HG03469 (cell line): ENCODE data around the gene KLHL12.
"Not testable (repeated sequence)": the region's sequence is repeated elsewhere in the genome, so short reads cannot be mapped to it uniquely, and the experiment has no call there.

Experiments used
- ATAC-seq: cut with Tn5 transposase; IDR thresholded peaks from one replicate; pipeline ENCODE4 v1.9.1; 2021; ENCODE audit warnings: mild to moderate bottlenecking, moderate library complexity, moderate number of reproducible peaks; ENCODE audit not compliant: unreplicated experiment

KLHL12 gene

DNA sequence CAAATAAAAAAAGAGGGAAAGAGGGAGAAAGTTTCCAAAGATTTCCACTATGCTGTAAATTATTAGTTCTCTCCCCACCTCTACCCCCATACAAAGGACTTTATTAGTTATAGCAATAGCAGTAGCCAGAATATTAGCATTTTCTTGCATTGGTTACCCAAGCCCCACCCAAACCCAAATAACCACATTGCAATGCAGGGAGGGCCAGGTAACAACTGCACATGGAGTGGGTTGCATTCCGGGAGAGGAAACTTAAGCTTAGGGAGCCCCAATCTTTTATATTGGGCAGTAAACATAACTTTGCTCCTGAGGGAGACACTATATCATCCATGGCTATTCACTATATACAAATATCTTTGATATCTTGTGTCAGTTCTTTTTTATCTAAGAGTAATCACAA, 25.1 kb upstream of the KLHL12 start:
- ATAC-seq = no peak

- no peak for ATAC-seq
Observed at GRCh38 chr1:202951437-202951836, 24.4 kb upstream of the KLHL12 start.

DNA sequence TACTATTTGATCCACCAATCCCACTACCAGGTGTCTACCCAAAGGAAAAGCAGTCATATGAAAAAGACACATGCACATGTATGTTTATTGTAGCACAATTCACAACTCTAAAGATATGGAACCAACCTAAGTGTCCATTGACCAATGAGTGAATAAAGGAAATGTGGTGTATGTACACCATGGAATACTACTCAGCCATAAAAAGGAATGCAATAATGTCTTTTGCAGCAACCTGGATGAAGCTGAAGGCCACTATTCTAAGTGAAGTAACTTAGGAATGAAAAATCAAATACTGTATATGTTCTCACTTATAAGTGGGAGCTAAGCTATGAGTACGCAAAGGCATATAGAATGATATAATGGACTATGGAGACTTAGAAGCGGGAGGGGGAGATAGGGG, 18.4 kb upstream of the KLHL12 start:
- no peak for ATAC-seq

GRCh38 chr1:202944438-202944921, 17.4 kb upstream of the KLHL12 start:
- no peak for ATAC-seq

DNA sequence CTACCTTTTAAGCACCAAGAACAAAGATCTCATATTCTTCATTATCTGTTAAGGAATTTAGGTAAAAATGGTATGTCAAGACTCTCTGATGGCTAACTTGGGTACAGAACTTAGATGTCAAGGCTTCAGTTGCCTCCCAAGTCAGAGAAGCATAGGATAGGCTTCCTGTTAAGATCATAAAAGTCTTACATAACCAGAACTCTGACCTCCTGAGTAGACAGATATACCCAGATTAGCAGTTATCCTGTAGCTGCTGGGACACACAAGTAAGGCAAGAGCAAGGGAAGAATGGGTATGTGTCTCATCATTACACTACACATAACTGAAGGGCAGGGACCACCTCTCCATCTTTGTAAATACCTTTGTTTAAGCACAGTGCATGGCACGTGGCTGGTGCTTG, 15.4 kb upstream of the KLHL12 start:
- ATAC-seq = no peak

DNA sequence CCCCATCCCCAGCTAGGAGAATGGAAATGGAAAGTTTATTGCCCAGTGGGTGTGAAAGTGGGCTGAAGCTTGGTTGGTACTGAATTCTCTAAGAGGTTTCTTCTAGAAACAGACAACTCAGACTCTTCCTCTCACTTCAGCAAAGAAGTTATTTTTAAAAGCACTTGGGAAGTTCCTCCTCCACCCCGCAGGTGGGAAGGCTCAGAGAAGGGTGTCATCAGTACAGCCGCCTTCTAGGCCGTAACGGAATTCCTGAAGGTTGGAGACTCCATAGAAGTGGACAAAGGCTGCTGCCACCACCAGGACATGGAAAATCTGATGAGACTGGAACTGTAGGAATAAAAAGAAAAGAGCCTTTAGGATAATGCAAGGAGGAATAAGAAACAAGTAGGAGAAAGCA, 14.3 kb upstream of the KLHL12 start:
- no peak for ATAC-seq

GRCh38 chr1:202940561-202940960, 13.5 kb upstream of the KLHL12 start:
- ATAC-seq = no peak

DNA sequence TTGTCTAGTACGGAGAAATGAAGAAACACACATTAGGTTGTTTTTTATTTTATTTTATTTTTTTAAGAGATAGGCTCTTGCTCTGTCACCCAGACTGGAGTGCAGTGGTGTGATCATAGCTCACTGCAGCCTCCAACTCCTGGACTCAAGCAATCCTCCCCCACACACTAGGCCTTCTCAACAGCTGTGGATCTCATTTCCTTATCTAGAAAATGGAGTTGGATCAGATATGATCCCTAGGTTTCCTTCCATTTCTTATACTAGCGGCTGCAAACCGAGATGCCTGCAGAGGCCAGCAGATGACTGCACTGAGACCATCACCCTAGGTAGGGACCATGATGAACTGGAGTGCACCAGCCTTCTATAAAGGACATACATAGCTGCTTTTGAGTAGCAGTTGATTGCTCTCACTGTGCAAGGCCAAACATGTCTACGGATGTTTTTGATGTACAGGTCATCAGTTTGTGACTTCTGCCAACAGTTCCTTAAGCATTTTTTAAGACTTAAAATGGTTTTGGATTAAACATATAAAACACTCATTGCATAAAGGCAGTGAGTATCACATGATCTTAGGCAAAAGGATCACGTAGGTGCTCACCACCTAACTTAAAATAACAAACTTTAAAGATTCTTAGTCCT, 11.4 kb upstream of the KLHL12 start:
- no peak for ATAC-seq

DNA sequence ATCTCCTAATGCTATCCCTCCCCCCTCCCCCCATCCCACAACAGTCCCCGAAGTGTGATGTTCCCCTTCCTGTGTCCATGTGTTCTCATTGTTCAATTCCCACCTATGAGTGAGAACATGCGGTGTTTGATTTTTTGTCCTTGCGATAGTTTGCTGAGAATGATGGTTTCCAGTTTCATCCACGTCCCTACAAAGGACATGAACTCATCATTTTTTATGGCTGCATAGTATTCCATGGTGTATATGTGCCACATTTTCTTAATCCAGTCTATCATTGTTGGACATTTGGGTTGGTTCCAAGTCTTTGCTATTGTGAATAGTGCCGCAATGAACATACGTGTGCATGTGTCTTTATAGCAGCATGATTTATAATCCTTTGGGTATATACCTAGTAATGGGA, 9.4 kb upstream of the KLHL12 start:
- not testable (repeated sequence) for ATAC-seq

- no peak for ATAC-seq
Observed at GRCh38 chr1:202935844-202936243, 8.8 kb upstream of the KLHL12 start.

- ATAC-seq = no peak
Observed at GRCh38 chr1:202934755-202935154, 7.7 kb upstream of the KLHL12 start.

GRCh38 chr1:202932476-202932875, 5.4 kb upstream of the KLHL12 start:
- ATAC-seq = no peak

DNA sequence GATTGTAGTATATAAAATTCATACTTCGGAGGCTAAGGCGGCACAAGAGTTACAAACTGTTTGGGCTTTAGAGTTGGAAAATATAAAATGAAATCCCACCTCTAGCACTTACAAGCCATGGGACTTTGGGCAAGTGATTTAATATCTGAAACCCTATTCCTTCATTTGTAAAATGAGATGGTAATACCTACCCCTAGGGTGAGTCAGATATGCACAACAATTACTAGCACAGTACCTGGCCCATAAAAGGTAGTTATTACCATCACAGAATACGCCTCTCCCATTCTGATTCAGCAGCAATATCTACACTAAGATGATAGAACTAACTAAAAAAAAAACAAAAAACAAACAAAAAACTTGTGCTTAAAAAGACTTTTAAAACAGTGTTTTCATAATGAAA, 3.5 kb downstream of the KLHL12 start:
- ATAC-seq = no peak

- no peak for ATAC-seq
Observed at GRCh38 chr1:202919615-202920014, 7.4 kb downstream of the KLHL12 start.

- ATAC-seq = no peak
Observed at GRCh38 chr1:202915146-202915545, 11.9 kb downstream of the KLHL12 start.

DNA sequence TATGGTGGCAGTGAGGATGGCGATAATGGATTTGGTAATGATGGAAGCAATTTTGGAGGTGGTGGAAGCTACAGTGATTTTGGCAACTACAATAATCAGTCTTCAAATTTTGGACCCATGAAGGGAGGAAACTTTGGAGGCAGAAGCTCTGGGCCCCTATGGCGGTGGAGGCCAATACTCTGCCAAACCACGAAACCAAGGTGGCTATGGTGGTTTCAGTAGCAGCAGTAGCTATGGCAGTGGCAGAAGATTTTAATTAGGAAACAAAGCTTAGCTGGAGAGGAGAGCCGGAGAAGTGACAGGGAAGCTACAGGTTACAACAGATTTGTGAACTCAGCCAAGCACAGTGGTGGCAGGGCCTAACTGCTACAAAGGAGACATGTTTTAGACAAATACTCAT, 14.6 kb downstream of the KLHL12 start:
- not testable (repeated sequence) for ATAC-seq

- ATAC-seq = no peak
Observed at GRCh38 chr1:202909494-202909893, 17.5 kb downstream of the KLHL12 start.

GRCh38 chr1:202908998-202909397, 18.0 kb downstream of the KLHL12 start:
- no peak for ATAC-seq

DNA sequence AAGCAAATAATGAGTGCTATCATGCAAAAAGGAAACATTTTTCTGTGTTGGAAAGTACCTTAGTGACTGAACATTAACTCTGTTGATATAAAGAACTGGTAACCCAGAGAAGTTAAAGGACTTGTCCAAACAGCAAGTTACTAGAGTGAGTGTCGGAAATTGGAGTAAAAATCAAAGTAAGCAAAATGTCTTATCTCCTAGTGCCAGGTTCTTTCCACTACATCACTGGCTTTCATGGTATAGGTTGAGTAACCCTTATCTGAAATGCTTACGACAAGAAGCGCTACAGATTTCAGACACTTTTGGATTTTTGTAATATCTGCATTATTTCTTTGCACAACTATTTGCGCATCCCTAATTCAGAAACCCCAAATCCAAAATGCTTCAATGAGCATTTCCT, 21.7 kb downstream of the KLHL12 start:
- ATAC-seq = no peak

DNA sequence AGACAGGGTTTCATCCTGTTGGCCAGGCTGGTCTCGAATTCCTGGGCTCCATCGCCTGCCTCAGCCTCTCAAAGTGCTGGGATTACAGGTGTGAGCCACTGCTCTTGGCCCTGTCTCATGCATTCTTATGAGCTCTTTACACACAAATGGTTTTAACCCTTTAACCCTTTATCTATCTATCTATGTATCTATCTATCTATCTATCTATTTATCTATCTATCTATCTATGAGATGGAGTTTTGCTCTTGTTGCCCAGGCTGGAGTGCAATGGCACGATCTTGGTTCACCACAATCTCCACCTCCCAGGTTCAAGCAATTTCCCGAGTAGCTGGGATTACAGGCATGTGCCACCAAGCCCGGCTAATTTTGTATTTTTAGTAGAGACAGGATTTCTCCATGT, 23.2 kb downstream of the KLHL12 start:
- not testable (repeated sequence) for ATAC-seq

DNA sequence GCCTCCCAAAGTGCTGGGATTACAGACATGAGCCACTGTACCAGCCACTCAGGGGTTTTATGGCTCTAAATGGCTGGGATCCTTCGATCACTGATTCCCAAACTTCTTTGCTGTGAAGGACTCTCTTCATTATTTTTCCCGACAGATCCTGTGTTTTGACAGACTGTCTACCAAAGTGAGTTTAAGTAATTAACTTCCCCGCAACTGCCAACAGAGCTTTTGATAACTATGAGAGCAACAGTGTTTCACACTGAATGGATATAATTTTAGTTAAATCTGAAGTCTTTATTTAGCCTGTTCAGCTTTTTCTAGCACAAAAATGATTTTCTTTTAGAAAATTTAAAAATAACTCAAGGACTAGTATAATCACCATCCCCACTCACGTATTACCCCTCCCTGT, 25.5 kb downstream of the KLHL12 start:
- no peak for ATAC-seq

- ATAC-seq = no peak
Observed at GRCh38 chr1:202892501-202892900, 34.5 kb downstream of the KLHL12 start.

DNA sequence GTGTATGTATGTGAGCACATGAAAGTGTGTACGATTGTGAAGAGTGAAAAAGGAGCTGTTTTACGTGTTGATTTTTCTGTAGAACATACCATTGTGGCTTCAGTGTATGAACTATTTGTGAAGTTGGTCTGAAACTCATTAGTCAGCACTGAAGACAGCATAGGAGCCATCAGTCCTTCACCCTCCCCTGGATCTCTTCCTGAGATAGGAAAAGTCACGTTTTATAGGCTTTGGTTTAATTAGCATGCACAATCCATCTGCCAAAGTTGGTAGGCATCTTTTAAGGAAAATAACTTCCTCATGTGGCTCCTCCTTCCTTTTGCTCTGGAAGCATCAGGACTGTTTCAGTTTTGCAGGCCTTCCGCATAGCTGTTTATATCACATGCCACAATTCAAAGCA, 36.6 kb downstream of the KLHL12 start:
- ATAC-seq = no peak
